Amniotic stem cell (primary cell): Measurements from ENCODE around the gene SELPLG.
"Not testable (repeated sequence)": the region's sequence is repeated elsewhere in the genome, so short reads cannot be mapped to it uniquely, and the experiment has no call there.

Source experiments
- DNase-seq: peaks from one replicate; lab custom pipeline; 2025; lab: John Stamatoyannopoulos, UW

Gene SELPLG

GRCh38 chr12:108655812-108656175 is 22.1 kb upstream of the SELPLG start:
- DNase-seq: not testable (repeated sequence)

- not testable (repeated sequence) for DNase-seq
Observed at GRCh38 chr12:108654622-108655021, 20.9 kb upstream of the SELPLG start.

- DNase-seq: no peak
Observed at GRCh38 chr12:108653922-108654321, 20.2 kb upstream of the SELPLG start.

GRCh38 chr12:108653082-108653516 is 19.4 kb upstream of the SELPLG start:
- no peak for DNase-seq

- DNase-seq: no peak
Observed at GRCh38 chr12:108650083-108650482, 16.4 kb upstream of the SELPLG start.

- DNase-seq: peak; percentile 28
Observed at GRCh38 chr12:108649669-108650068, 16.0 kb upstream of the SELPLG start.

GRCh38 chr12:108649126-108649525 is 15.4 kb upstream of the SELPLG start:
- DNase-seq: peak; percentile 29

- no peak for DNase-seq
Observed at GRCh38 chr12:108648371-108648770, 14.7 kb upstream of the SELPLG start.

- DNase-seq: no peak
Observed at GRCh38 chr12:108647585-108648287, 14.0 kb upstream of the SELPLG start.

- no peak for DNase-seq
Observed at GRCh38 chr12:108646600-108647579, 13.2 kb upstream of the SELPLG start.

- DNase-seq: no peak
Observed at GRCh38 chr12:108645686-108646599, 12.2 kb upstream of the SELPLG start.

- DNase-seq: no peak
Observed at GRCh38 chr12:108644811-108645120, 11.1 kb upstream of the SELPLG start.

GRCh38 chr12:108643941-108644810 is 10.5 kb upstream of the SELPLG start:
- DNase-seq: no peak

GRCh38 chr12:108642899-108643654 is 9.4 kb upstream of the SELPLG start:
- DNase-seq: no peak

- no peak for DNase-seq
Observed at GRCh38 chr12:108642269-108642870, 8.7 kb upstream of the SELPLG start.

GRCh38 chr12:108641446-108642268 is 8.0 kb upstream of the SELPLG start:
- DNase-seq: no peak

- DNase-seq: no peak
Observed at GRCh38 chr12:108640802-108641445, 7.2 kb upstream of the SELPLG start.

GRCh38 chr12:108638997-108639822 is 5.5 kb upstream of the SELPLG start:
- no peak for DNase-seq
